SK-N-SH treated with all-trans-retinoic acid at 6 μM for 48 hours (cell line): ENCODE data around the gene RASGRP3.

ENCODE experiments used
- ATAC-seq: fragments of 200-7000 bp; cut with Tn5 transposase; 3 replicates; pipeline ENCODE4 v1.9.1; 2020; ENCODE audit warnings: mild to moderate bottlenecking, moderate library complexity
- ARNTL ChIP-seq: fragments of 450-650 bp; formaldehyde crosslinking; IDR thresholded peaks from 2 replicates; pipeline ENCODE4 v1.5.0; 2020; ENCODE audit warnings: low read depth, mild to moderate bottlenecking, moderate library complexity, borderline replicate concordance
- BACH2 ChIP-seq: fragments of 250-450 bp; sonication (Bioruptor Pico); IDR thresholded peaks from 2 replicates; pipeline ENCODE4 v1.9.0; 2021; ENCODE audit warnings: mild to moderate bottlenecking, borderline replicate concordance
- CREB5 ChIP-seq: fragments of 250-450 bp; sonication (Bioruptor Pico); IDR thresholded peaks from 2 replicates; pipeline ENCODE4 v1.5.1; 2020; ENCODE audit warnings: low read depth, mild to moderate bottlenecking, moderate library complexity
- CSDC2 ChIP-seq: fragments of 250-450 bp; sonication (Bioruptor Pico); IDR thresholded peaks from 2 replicates; pipeline ENCODE4 v1.5.0; 2020; ENCODE audit warnings: mild to moderate bottlenecking, moderate library complexity
- CSRNP3 ChIP-seq: fragments of 250-450 bp; sonication (Bioruptor Pico); IDR thresholded peaks from 2 replicates; pipeline ENCODE4 v1.5.1; 2021; ENCODE audit warnings: mild to moderate bottlenecking, moderate library complexity
- ESRRG ChIP-seq: fragments of 250-450 bp; sonication (Bioruptor Pico); IDR thresholded peaks from 2 replicates; pipeline ENCODE4 v1.6.1; 2021; ENCODE audit warnings: mild to moderate bottlenecking
- GLIS3 ChIP-seq: fragments of 250-450 bp; sonication (Bioruptor Pico); IDR thresholded peaks from 2 replicates; pipeline ENCODE4 v1.5.0; 2020; ENCODE audit warnings: mild to moderate bottlenecking, moderate library complexity
- ISL1 ChIP-seq: fragments of 250-450 bp; sonication (Bioruptor Pico); IDR thresholded peaks from 2 replicates; pipeline ENCODE4 v2.1.2; 2022; ENCODE audit warnings: mild to moderate bottlenecking, moderate library complexity
- OSR1 ChIP-seq: fragments of 250-450 bp; sonication (Bioruptor Pico); IDR thresholded peaks from 2 replicates; pipeline ENCODE4 v1.8.0; 2022; ENCODE audit warnings: moderate library complexity, mild to moderate bottlenecking, inconsistent platforms
- PATZ1 ChIP-seq: fragments of 250-450 bp; sonication (Bioruptor Pico); IDR thresholded peaks from 2 replicates; pipeline ENCODE4 v1.8.0; 2020; ENCODE audit warnings: mild to moderate bottlenecking, moderate library complexity, borderline replicate concordance
- POU6F1 ChIP-seq: fragments of 250-450 bp; sonication (Bioruptor Pico); IDR thresholded peaks from 2 replicates; pipeline ENCODE4 v1.8.0; 2021; ENCODE audit warnings: low read depth, mild to moderate bottlenecking, moderate library complexity, borderline replicate concordance
- PPARA ChIP-seq: fragments of 250-450 bp; sonication (Bioruptor Pico); IDR thresholded peaks from 2 replicates; pipeline ENCODE4 v1.5.0; 2020; ENCODE audit warnings: mild to moderate bottlenecking, borderline replicate concordance
- RARB ChIP-seq: fragments of 250-450 bp; sonication (Bioruptor Pico); IDR thresholded peaks from 2 replicates; pipeline ENCODE4 v1.8.0; 2021; ENCODE audit warnings: mild to moderate bottlenecking, moderate library complexity
- SNAI2 ChIP-seq: fragments of 250-450 bp; sonication (Bioruptor Pico); IDR thresholded peaks from 2 replicates; pipeline ENCODE4 v1.5.0; 2020; ENCODE audit warnings: mild to moderate bottlenecking, moderate library complexity
- TOX ChIP-seq: fragments of 250-450 bp; sonication (Bioruptor Pico); IDR thresholded peaks from 2 replicates; pipeline ENCODE4 v1.8.0; 2021; ENCODE audit warnings: mild to moderate bottlenecking, moderate library complexity, borderline replicate concordance
- ZC3H10 ChIP-seq: fragments of 250-450 bp; sonication (Bioruptor Pico); IDR thresholded peaks from 2 replicates; pipeline ENCODE4 v1.5.1; 2021; ENCODE audit warnings: mild to moderate bottlenecking, moderate library complexity
- ZFP3 ChIP-seq: fragments of 250-450 bp; sonication (Bioruptor Pico); IDR thresholded peaks from 2 replicates; pipeline ENCODE4 v1.5.0; 2020; ENCODE audit warnings: mild to moderate bottlenecking, moderate library complexity
- ZFP30 ChIP-seq: fragments of 450-650 bp; formaldehyde crosslinking; IDR thresholded peaks from 2 replicates; pipeline ENCODE4 v1.5.0; 2022; ENCODE audit warnings: mild to moderate bottlenecking, moderate library complexity
- ZNF565 ChIP-seq: fragments of 450-650 bp; formaldehyde crosslinking; conservative IDR thresholded peaks from 2 replicates; pipeline ENCODE4 v1.5.0; 2020; ENCODE audit warnings: low read depth, mild to moderate bottlenecking, moderate library complexity
- ZNF70 ChIP-seq: fragments of 450-650 bp; formaldehyde crosslinking; IDR thresholded peaks from 2 replicates; pipeline ENCODE4 v1.5.0; 2020; ENCODE audit warnings: mild to moderate bottlenecking, moderate library complexity
- ZNF8 ChIP-seq: fragments of 450-650 bp; formaldehyde crosslinking; IDR thresholded peaks from 2 replicates; pipeline ENCODE4 v1.5.0; 2020; ENCODE audit warnings: mild to moderate bottlenecking, moderate library complexity

The RASGRP3 gene

GRCh38 chr2:33583194-33583938 lies 106.9 kb downstream of the RASGRP3 start:
- peak; percentile 66; the same call in 2 of the 3 replicates for ATAC-seq
- TF ChIP-seq CSRNP3 (CRISPR knock-in tag) = no peak
- no peak for TF ChIP-seq TOX (CRISPR knock-in tag)
- TF ChIP-seq BACH2 (CRISPR knock-in tag) = no peak
- no peak for TF ChIP-seq ZC3H10 (CRISPR knock-in tag)
- TF ChIP-seq RARB = no peak

DNA sequence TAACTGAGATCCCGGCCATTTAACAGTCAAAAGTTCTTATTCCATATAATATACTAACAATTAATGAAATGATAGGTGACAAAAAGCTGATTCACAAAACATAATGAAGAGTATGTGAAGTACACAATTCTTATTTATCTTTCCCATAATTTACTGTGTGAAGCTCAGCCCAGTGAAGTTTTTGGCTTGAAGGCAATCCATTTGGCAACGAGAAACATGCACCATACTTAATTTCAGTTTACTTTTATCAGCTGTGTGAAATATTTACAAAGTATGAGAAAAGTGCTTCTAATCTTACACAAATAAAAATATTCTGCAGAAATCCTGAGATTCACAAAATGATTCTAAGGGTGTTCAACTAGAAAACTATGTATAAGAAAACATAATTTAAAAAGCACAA lies 110.3 kb downstream of the RASGRP3 start:
- ATAC-seq = no peak
- TF ChIP-seq RARB (no peak), TOX (CRISPR knock-in tag) (no peak), POU6F1 (CRISPR knock-in tag) (no peak), ZFP30 (no peak), ARNTL (CRISPR knock-in tag) (no peak), CSRNP3 (CRISPR knock-in tag) (no peak), BACH2 (CRISPR knock-in tag) (no peak), ZFP3 (CRISPR knock-in tag) (no peak), SNAI2 (no peak), ZNF70 (CRISPR knock-in tag) (no peak), PPARA (no peak), ESRRG (CRISPR knock-in tag) (no peak), ZNF565 (CRISPR knock-in tag) (no peak), OSR1 (CRISPR knock-in tag) (no peak), GLIS3 (CRISPR knock-in tag) (no peak), ZC3H10 (CRISPR knock-in tag) (no peak), ISL1 (CRISPR knock-in tag) (no peak), PATZ1 (CRISPR knock-in tag) (no peak), CREB5 (no peak)
- TF ChIP-seq, all 23 proteins: peak for 0

DNA sequence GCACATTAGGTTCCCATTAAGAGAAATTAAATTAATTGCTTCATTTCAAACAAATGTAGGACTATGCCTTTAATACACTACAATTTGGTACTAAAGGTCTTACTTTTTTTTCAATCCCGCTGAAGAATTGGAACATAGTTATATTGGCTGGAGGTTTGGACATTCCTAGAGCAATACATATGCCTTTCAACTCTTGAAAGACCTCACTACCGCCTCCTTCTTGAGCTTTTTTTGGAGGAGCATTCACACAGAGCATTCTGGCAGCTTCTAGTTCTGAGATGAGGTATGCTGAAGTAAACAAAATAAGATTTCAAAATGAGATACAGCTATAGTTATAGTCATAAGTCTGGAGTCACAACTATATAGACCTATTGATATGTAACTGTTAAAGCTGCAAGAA lies 111.8 kb downstream of the RASGRP3 start:
- ATAC-seq = no peak

More for the DNA sequence above, 111.8 kb downstream of the RASGRP3 start:
- no peak for TF ChIP-seq ARNTL (CRISPR knock-in tag)
- no peak for TF ChIP-seq ZNF8 (CRISPR knock-in tag)
- no peak for TF ChIP-seq POU6F1 (CRISPR knock-in tag)
- TF ChIP-seq PATZ1 (CRISPR knock-in tag) = no peak
- no peak for TF ChIP-seq ZNF70 (CRISPR knock-in tag)
- TF ChIP-seq PPARA = no peak
- no peak for TF ChIP-seq SNAI2
- TF ChIP-seq CREB5 = no peak
- no peak for TF ChIP-seq CSRNP3 (CRISPR knock-in tag)
- no peak for TF ChIP-seq BACH2 (CRISPR knock-in tag)
- TF ChIP-seq ISL1 (CRISPR knock-in tag) = no peak
- TF ChIP-seq ZFP30 = no peak
- TF ChIP-seq ZFP3 (CRISPR knock-in tag) = no peak
- no peak for TF ChIP-seq CSDC2 (CRISPR knock-in tag)
